Activated T-helper 1 cell treated with anti-CD3 and anti-CD28 coated beads, Interleukin-12 subunit alpha, Interleukin-12 subunit beta, Interleukin-2, Interleukin-4 antibody, amounts not matched to agents 30 ng/mL and 10 ng/mL and 1 ng/mL, durations not matched to agents 14 hours and 24 hours and 36 hours (primary cell): Measurements from ENCODE around the gene SLC26A4. TPM values are rescaled to one million over a fixed set of nuclear protein-coding genes. Genes with fewer than 3 reads are reported as not detected.

Experiments
- DNase-seq: peaks from one replicate; pipeline ENCODE4 v3.0.0; 2021; ENCODE audit warnings: low spot score
- H3K27ac Mint-ChIP-seq: one replicate; pipeline ENCODE4 v1.8.0; 2021; ENCODE audit warnings: mild to moderate bottlenecking, mixed read lengths
- H3K27me3 Mint-ChIP-seq: one replicate; pipeline ENCODE4 v1.8.0; 2022; ENCODE audit warnings: mild to moderate bottlenecking, moderate library complexity, mixed read lengths; ENCODE audit not compliant: insufficient read depth
- H3K36me3 Mint-ChIP-seq: one replicate; pipeline ENCODE4 v1.8.0; 2021; ENCODE audit warnings: low read depth, mixed read lengths
- H3K4me1 Mint-ChIP-seq: one replicate; pipeline ENCODE4 v1.8.0; 2021; ENCODE audit warnings: low read depth, mixed read lengths
- H3K4me3 Mint-ChIP-seq: one replicate; pipeline ENCODE4 v1.8.0; 2021; ENCODE audit warnings: mild to moderate bottlenecking, moderate library complexity, mixed read lengths
- H3K9me3 Mint-ChIP-seq: one replicate; pipeline ENCODE4 v1.8.0; 2021; ENCODE audit warnings: mixed read lengths
- intact Hi-C: fragments of 100-400 bp; cut with micrococcal nuclease; formaldehyde crosslinking; loops from one replicate; pipeline ENCODE4 v1.15.1; 2024
- total RNA-seq: library from RNA; stranded (reverse); gene quantifications from 2 replicates; pipeline ENCODE4 v1.2.3, GENCODE V29; 2022

SLC26A4 gene
- total RNA-seq, 1 donor from 2014 or later: 7.9 TPM

DNA sequence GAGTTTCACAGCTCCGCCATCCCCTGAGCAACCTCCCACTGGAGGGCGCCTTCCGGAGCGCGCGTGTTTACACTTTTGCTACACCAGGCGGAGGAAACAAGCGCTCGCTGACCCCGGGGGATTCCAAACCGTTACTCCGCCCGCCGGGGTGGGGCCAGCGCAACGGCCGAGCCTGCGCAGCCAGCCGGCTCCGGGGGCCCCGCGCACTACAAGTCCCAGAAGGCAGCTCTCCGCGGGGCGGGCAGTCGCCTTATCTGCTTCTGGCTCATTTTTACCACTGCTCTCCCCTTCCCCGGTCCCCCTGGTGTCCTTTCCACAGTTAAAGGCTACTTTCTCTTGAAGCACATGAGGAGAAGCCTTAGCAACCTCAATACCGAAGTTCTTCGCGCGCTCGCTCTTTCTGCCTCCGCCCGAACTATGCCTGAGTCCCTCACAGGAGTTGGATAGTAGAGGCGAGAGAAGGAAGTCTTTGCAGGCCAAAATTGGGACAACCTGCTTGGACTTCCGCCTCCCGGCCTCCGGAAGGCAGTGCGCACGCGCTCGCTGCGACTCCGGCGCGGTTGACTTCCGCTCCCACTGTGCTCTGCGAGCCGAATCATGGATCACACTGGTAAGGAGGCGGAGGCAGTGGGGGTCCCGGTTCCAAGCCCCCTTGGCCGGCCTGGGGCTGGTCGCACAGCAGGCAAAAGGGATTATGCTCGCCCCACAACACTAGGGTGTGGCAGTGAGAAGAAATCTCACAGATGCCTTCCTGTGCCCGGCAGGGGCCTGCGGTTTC lies 83.1 kb downstream of the SLC26A4 start, which contains the start of gene CBLL1:
Gene CBLL1, plus strand, starts transcription at position 576 of the 778 bp plus-strand sequence. Its CDS starts 22 bp downstream, at position 598.
- Mint-ChIP-seq H3K27ac (peak within 1 kb of the TSS; percentile 100), H3K36me3 (peaks cover 14% of the 10 kb centered on the region), H3K4me3 (peak within 1 kb of the TSS; percentile 93), H3K9me3 (no peaks in the 10 kb centered on the region), H3K4me1 (peaks cover 46% of the 10 kb centered on the region), H3K27me3 (peaks cover 3% of the 10 kb centered on the region)
- intact Hi-C loops: loop anchor here (1.0 to 5.0 kb wide), 16 partner anchors 42 to 1631 kb away; partner anchors contain the start of genes BCAP29, COG5, DLD and DNAJB9
- peak; percentile 99 for DNase-seq

DNA sequence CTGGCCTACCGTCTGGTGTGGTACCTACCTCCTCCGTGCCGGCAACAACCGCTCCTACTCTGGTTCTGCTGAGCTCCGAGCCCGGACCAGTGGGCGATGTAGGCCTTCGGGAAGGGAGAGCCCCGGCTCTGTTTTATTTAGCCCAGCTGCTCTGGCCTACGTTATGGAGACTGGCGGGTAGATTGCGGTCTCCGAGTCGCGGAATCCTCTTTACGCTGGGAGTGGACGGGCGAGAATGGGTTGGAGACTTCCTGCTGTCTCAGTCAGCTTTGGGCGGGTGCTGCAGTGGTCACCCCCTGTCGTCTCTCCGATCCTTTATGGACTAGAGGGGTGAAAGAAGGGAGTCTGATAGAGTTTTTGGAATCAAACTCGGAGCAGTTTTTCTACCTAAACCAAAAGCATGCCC lies 83.7 kb downstream of the SLC26A4 start:
- Mint-ChIP-seq H3K4me3 (peak overlapping the region; percentile 93), H3K27ac (peak overlapping the region; percentile 100), H3K4me1 (peaks cover 46% of the 10 kb centered on the region), H3K27me3 (peaks cover 3% of the 10 kb centered on the region), H3K36me3 (peaks cover 14% of the 10 kb centered on the region), H3K9me3 (no peaks in the 10 kb centered on the region)
- intact Hi-C loops: loop anchor here (1.0 to 5.0 kb wide), 5 partner anchors 71 to 1632 kb away; partner anchors contain the start of gene SYPL1
- DNase-seq: no peak

DNA sequence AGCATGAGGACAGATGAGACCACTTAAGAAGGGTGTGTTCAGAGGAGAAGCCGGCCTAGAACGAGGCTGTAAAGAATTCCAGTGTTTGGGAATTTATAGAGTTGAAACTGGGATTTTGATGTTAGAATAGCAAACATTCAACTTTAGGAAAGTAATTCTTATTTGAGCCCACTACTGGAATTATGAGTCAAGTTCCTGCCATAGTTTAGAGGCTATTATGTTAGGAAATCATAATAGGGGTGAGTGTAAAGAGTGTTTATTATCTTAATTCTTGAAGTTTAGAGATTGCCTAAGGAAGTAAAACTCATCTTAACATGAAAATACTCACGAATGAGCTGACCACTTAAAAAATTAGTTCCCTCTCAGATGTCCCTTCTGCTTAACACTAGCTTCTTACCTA lies 85.4 kb downstream of the SLC26A4 start:
- Mint-ChIP-seq H3K9me3 (no peaks in the 10 kb centered on the region), H3K4me1 (peaks cover 52% of the 10 kb centered on the region), H3K4me3 (peak overlapping the region; percentile 93), H3K27me3 (no peaks in the 10 kb centered on the region), H3K27ac (peak overlapping the region; percentile 100), H3K36me3 (peaks cover 22% of the 10 kb centered on the region)
- no peak for DNase-seq
- intact Hi-C loops: no loop called here

DNA sequence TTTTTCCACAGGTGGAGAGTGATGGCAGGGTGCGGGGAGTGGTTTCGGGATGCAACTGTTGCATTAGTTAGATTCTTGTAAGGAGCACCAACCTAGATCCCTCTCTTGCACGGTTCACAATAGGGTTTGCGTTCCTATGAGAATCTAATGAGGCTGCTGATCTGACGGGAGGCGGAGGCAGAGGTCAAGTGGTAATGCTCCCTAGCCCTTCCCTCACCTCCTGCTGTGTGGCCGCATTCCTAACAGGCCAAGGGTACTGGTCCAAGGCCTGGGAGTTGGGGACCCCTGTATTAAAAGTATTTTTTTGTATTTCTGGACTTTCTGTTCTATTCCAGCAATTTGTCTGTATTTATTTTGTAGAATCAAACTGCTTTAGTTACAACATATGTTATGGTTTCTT lies 90.5 kb downstream of the SLC26A4 start:
- no peak overlapping the region for H3K4me3 Mint-ChIP-seq
- intact Hi-C loops: no loop called here
- H3K36me3 Mint-ChIP-seq: peaks cover 32% of the 10 kb centered on the region
- no peak for DNase-seq
- H3K27me3 Mint-ChIP-seq: no peaks in the 10 kb centered on the region
- no peak overlapping the region for H3K27ac Mint-ChIP-seq
- peaks cover 29% of the 10 kb centered on the region for H3K4me1 Mint-ChIP-seq
- H3K9me3 Mint-ChIP-seq: no peaks in the 10 kb centered on the region

DNA sequence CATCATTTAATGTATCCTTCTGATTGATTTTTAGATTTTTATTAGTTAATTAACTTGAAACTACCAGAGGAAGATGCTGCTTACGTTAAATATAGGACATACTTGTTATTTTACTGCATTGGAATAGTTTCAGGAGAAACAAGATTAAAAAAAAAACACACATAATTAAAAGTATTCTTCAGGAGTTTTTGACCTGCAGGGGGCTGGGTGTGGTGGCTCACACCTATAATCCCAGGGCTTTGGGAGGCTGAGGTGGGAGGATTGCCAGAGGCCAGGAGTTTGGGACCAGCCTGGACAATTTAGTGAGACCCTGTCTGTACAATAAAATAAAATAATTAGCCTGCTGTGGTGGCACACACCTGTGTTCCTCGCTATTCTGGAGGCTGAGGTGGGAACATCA lies 94.0 kb downstream of the SLC26A4 start:
- Mint-ChIP-seq H3K27ac (peak overlapping the region; percentile 64), H3K36me3 (peaks cover 52% of the 10 kb centered on the region), H3K4me3 (no peak overlapping the region), H3K27me3 (no peaks in the 10 kb centered on the region), H3K9me3 (no peaks in the 10 kb centered on the region), H3K4me1 (peaks cover 11% of the 10 kb centered on the region)
- intact Hi-C loops: no loop called here
- DNase-seq: no peak

DNA sequence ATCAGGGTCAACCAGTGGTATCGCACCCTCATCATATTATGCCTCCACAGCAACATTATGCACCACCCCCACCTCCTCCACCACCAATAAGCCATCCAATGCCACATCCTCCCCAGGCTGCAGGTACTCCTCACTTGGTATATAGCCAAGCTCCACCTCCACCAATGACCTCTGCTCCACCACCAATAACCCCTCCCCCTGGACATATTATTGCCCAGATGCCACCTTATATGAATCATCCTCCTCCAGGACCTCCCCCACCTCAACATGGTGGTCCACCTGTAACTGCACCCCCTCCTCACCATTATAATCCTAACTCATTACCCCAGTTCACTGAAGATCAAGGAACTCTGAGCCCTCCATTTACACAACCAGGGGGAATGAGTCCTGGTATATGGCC lies 98.0 kb downstream of the SLC26A4 start:
- Mint-ChIP-seq H3K4me1 (no peaks in the 10 kb centered on the region), H3K27ac (no peak overlapping the region), H3K9me3 (no peaks in the 10 kb centered on the region), H3K36me3 (peaks cover 47% of the 10 kb centered on the region), H3K27me3 (no peaks in the 10 kb centered on the region), H3K4me3 (no peak overlapping the region)
- no peak for DNase-seq
- intact Hi-C loops: no loop called here

DNA sequence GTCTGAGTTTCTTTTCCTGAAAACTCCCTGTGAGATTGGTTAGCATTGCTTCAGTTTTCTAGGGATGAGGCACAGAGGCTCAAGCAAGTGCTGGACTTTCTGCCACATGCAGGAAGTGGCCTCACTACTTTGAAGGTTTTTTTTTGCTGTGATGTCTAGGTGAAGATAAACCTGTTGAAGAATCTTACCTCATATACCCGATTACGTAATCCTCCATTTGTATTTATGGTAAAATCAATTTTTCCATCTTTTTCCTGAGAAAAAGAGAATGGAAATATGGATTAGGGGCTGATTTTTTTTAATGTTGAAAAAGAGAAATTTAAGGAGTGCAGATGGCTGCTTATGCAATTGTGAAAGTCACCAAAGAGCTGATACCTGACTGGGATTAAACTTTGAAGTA lies 106.8 kb downstream of the SLC26A4 start:
- H3K36me3 Mint-ChIP-seq: peaks cover 5% of the 10 kb centered on the region
- H3K4me1 Mint-ChIP-seq: no peaks in the 10 kb centered on the region
- H3K9me3 Mint-ChIP-seq: no peaks in the 10 kb centered on the region
- H3K27ac Mint-ChIP-seq: no peak overlapping the region
- DNase-seq: no peak
- no peak overlapping the region for H3K4me3 Mint-ChIP-seq
- H3K27me3 Mint-ChIP-seq: peaks cover 1% of the 10 kb centered on the region
- intact Hi-C loops: no loop called here

Other genes starting within 250 kb of the SLC26A4 start
- not detected in 2 replicates for gene GPR22, start 190.8 kb upstream of the SLC26A4 start, total RNA-seq
- gene COG5, start 96.9 kb upstream of the SLC26A4 start, total RNA-seq: 36.5 and 39.1 TPM in 2 replicates
- gene DUS4L, start 96.9 kb upstream of the SLC26A4 start, total RNA-seq: 11.8 and 13.5 TPM in 2 replicates
- 43.5 and 44.5 TPM in 2 replicates for gene BCAP29, start 80.6 kb upstream of the SLC26A4 start, total RNA-seq
- 46.9 and 49.6 TPM in 2 replicates for gene CBLL1, start 83.3 kb downstream of the SLC26A4 start, total RNA-seq
- not detected in 2 replicates for gene SLC26A3, start 142.4 kb downstream of the SLC26A4 start, total RNA-seq
- 98.6 and 114 TPM in 2 replicates for gene DLD, start 230.4 kb downstream of the SLC26A4 start, total RNA-seq